Right lobe of liver (tissue), 6 donors: ENCODE results near the gene NTN5. TPM values are rescaled to one million over a fixed set of nuclear protein-coding genes. Genes with fewer than 3 reads are reported as not detected.
A peak's percentile ranks its signal among the peaks of the same experiment; 100 is the strongest.

Source experiments
- ATAC-seq, 4 donors: fragments of 200-7000 bp; cut with Tn5 transposase; one replicate each; pipeline ENCODE4 v1.9.1; 2020; ENCODE audit warnings: mild to moderate bottlenecking in 4 of 4, moderate library complexity in 4 of 4
- DNase-seq, 3 donors: peaks; one replicate each; pipeline ENCODE4 v3.0.0-alpha.2; 2020
- H3K27ac ChIP-seq, 3 donors: fragments of 200-600 bp; one replicate each; pipeline ENCODE4 v1.8.0; 2022
- H3K27me3 ChIP-seq, 2 donors: fragments of 200-600 bp; one replicate each; pipeline ENCODE4 v1.8.0; 2022
- H3K36me3 ChIP-seq, 4 donors: fragments of 200-600 bp; sonication (generic) in 1 of 4; one replicate each; pipeline versions ENCODE4 v1.5.1 to v1.8.0; 2017 to 2022; ENCODE audit warnings: control low read depth in 1 of 4
- H3K4me1 ChIP-seq, 4 donors: fragments of 200-600 bp; sonication (generic) in 1 of 4; one replicate each; pipeline versions ENCODE4 v1.5.1 to v1.8.0; 2017 to 2022; ENCODE audit warnings: control low read depth in 1 of 4
- H3K4me3 ChIP-seq, 3 donors: fragments of 200-600 bp; one replicate each; pipeline ENCODE4 v1.8.0; 2022
- H3K9me3 ChIP-seq, 4 donors: fragments of 200-600 bp; sonication (generic) in 1 of 4; one replicate each; pipeline versions ENCODE4 v1.5.1 to v1.8.0; 2017 to 2022; ENCODE audit warnings: control low read depth in 1 of 4
- POLR2A ChIP-seq: fragments of 450-650 bp; IDR thresholded peaks from one replicate; pipeline ENCODE4 v1.6.1; 2017; ENCODE audit warnings: antibody characterized with exemption, mild to moderate bottlenecking
- WGBS: methylation state at CpG from one replicate; pipeline ENCODE4 v1.1.6; 2018; ENCODE audit warnings: low coverage, low lambda C conversion rate; ENCODE audit not compliant: insufficient coverage; ENCODE audit errors: missing lambda C conversion rate; 5-methylcytosine and 5-hydroxymethylcytosine counted together
- intact Hi-C, 2 donors: fragments of 100-400 bp; cut with DNase I; formaldehyde crosslinking; loops; one replicate each; pipeline versions ENCODE4 v1.11.2 to v1.14.1; 2022
- total RNA-seq, 6 experiments: library from RNA; depleted of rRNA in 2 of 6; stranded (reverse); fragments of >200 nt in 2 of 6; fragmentation: NEBNext Ultra II Directional in 3 of 6; extraction: Animal tissue kit (Norgen Biotek cat#: 25700) in 3 of 6; gene quantifications; one replicate each; pipeline versions ENCODE4 v1.1.0 to v1.2.4, GENCODE V29; 2016 to 2023
- TF ChIP-seq, protein P1 (sequence below), 4 donors: fragments of 200-600 bp in 3 of 4; fragments of 450-650 bp in 1 of 4; IDR thresholded peaks; one replicate each; pipeline versions ENCODE4 v1.5.1 to v1.8.0; 2016 to 2022; ENCODE audit warnings: antibody characterized with exemption in 4 of 4, mild to moderate bottlenecking in 2 of 4
- donor health status: DM: no; HTN: yes; CAD: no.
- donor health status: DM: no; HTN: no; CAD: no.
- donor health status: DM: no; HTN: no; CAD: no.
- donor health status: DM: no; HTN: yes; CAD: no.
- donor health status: DM: no; HTN: yes; CAD: no.

Gene NTN5
- total RNA-seq, 6 experiments from 2014 or later: 0.11 to 0.32 TPM; not detected in 4

DNA sequence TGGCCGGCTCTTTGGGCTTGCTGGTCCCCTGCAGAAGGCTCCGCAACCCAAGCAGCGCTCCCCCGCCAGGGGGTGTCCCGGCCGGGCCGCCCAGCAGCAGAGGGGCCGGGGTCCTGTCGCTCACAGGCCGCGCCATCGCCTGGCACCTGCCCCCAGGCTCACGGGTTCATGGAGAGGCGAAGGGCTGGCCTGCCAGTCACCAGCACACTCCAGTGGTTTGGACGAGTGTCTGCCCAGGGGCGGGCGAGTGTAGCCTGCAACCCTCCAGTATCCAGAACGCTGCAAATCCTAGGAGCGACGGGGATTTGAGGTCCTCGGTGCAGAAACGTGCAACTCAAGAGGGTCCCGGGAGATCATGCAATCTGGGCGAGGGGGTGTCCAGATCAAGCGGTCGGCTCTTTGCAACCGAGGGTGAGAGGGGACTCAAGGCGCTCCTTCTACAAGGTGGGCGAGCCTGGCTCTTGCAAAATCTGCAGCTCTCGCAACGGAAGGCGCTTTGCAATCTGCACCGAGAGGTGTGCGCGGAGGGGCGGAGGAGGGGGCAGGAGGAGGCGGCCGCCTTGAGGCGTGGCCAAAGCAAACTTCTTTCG lies 35.9 kb downstream of the NTN5 start, which contains the start of gene DBP:
Gene DBP, minus strand, starts transcription at position 521 of the 590 bp plus-strand sequence. Its CDS starts 385 bp downstream, at position 136.
- Histone ChIP-seq H3K27me3 (no peaks in the 10 kb centered on the region), H3K4me3 (peak within 1 kb of the TSS; percentile 62 to 74 (median 72)), H3K9me3 (no peaks in the 10 kb centered on the region), H3K4me1 (peaks cover 0 to 31% (median 18%) of the 10 kb centered on the region in 4 donors), H3K27ac (peak within 1 kb of the TSS; percentile 87 to 97 (median 88)), H3K36me3 (no peaks in the 10 kb centered on the region)
- WGBS: no CpG with 5 or more reads among the region's 40 CpGs
- DNase-seq: peak; percentile 63 to 77 (median 71)
- intact Hi-C loops: no loop called here
- ATAC-seq: peak; percentile 1 to 12 (median 6)
- TF ChIP-seq, protein P1, sequence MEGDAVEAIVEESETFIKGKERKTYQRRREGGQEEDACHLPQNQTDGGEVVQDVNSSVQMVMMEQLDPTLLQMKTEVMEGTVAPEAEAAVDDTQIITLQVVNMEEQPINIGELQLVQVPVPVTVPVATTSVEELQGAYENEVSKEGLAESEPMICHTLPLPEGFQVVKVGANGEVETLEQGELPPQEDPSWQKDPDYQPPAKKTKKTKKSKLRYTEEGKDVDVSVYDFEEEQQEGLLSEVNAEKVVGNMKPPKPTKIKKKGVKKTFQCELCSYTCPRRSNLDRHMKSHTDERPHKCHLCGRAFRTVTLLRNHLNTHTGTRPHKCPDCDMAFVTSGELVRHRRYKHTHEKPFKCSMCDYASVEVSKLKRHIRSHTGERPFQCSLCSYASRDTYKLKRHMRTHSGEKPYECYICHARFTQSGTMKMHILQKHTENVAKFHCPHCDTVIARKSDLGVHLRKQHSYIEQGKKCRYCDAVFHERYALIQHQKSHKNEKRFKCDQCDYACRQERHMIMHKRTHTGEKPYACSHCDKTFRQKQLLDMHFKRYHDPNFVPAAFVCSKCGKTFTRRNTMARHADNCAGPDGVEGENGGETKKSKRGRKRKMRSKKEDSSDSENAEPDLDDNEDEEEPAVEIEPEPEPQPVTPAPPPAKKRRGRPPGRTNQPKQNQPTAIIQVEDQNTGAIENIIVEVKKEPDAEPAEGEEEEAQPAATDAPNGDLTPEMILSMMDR (IDR thresholded peaks at IDR 0.05): no peak
- peak; percentile 14 for TF ChIP-seq POLR2A

DNA sequence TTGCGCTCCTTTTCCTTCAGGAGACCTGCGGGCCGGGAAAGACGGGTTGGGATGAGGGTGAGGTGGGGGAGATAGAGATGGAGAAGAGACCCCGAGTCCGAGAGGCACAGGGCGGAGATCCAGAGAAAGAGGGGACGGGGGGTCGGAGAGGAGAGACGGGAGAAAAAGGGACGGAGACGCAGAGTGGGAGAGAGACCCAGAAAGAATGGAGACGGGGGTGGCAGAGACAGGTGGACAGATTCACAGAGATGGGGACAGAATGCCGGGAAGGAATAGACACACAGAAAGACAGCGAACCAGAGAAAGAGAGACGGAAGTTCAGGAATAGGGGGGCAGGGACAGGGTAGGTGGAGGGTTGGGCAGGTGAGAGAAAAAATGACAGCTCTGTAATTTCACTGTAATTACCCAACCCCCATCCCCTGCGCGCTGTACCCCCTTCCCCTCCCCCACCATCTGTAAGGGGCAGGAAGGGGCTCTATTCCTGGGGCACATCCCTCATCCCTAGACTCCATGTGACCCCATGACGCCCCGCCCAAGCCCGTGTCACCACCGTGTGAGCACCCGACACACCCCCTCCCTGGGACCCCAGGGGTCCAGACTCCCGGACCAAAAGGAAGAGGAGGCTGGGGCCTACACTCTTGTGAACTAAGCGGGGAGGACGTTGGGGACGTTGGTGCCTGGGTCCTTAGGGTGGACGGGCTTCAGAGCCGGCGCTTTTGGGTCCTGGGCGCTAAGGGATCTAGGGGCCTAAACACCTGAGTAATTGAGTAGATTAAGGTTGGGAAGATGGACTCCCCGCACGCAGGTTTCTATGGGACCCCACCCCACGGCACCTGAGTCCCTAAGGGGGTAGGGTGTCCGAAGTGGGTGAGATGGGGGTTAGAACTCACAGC lies 36.6 kb downstream of the NTN5 start:
- H3K4me1 ChIP-seq: peaks cover 0 to 31% (median 16%) of the 10 kb centered on the region in 4 donors
- WGBS: under 1% methylated on average over 18 of the region's 35 CpGs
- no peaks in the 10 kb centered on the region for H3K27me3 ChIP-seq
- TF ChIP-seq POLR2A: no peak
- TF ChIP-seq, protein P1 (IDR thresholded peaks at IDR 0.05): no peak
- DNase-seq (peak; percentile 52 to 63 (median 61)), ATAC-seq (no peak)
- no peaks in the 10 kb centered on the region for H3K36me3 ChIP-seq
- H3K9me3 ChIP-seq: no peaks in the 10 kb centered on the region
- peak overlapping the region; percentile 87 to 97 (median 88) for H3K27ac ChIP-seq
- peak overlapping the region; percentile 62 to 74 (median 72) for H3K4me3 ChIP-seq
- intact Hi-C loops: no loop called here

DNA sequence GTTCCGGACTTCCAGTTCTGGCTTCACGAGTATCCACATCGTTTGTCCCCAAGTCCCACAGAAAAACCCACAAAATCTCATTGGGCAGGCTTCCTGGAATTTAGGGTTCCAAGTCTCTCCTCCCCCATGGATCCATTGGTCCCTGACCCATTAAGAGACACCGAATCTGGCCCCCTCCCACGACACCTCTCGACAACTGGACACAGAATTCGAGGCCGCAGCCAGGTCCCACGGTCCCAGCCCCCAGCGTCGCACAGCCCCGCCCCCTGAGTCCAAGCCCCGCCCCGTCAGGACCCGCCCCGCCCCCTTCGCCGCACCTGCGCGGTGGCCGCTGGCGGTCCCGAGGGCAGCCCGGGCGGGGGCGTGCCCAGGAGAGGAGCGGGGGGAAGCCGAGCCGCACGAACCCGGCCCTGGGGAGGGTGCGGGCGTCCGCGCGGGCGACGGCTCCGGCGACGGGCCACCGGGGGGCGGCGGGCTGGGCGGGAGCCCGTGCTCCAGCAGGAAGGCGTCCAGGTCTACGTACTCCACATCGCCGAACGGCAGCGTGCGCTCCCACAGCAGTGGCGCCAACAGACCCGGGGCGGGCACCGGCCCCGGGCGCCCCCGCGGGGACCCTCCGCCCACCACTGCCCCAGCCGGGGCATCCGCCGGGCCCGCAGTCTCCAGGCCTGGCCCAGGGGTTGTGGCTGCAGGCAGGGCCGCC lies 37.4 kb downstream of the NTN5 start:
- no peaks in the 10 kb centered on the region for H3K9me3 ChIP-seq
- H3K27me3 ChIP-seq: no peaks in the 10 kb centered on the region
- H3K27ac ChIP-seq: peak overlapping the region; percentile 87 to 97 (median 88)
- TF ChIP-seq, protein P1 (IDR thresholded peaks at IDR 0.05): no peak
- TF ChIP-seq POLR2A: peak; percentile 38
- H3K4me1 ChIP-seq: peaks cover 0 to 28% (median 16%) of the 10 kb centered on the region in 4 donors
- ATAC-seq: peak; percentile 46 to 56 (median 52)
- no peaks in the 10 kb centered on the region for H3K36me3 ChIP-seq
- intact Hi-C loops: no loop called here
- WGBS: 2% methylated on average over 13 of the region's 67 CpGs
- DNase-seq: peak; percentile 82 to 87 (median 84)
- H3K4me3 ChIP-seq: peak overlapping the region; percentile 62 to 74 (median 72)
